Natural killer cell (primary cell): ENCODE data around the gene PDE6G. TPM values are rescaled to one million over a fixed set of nuclear protein-coding genes. Genes with fewer than 3 reads are reported as not detected.

ENCODE experiments used
- ATAC-seq, 3 donors: fragments of 150-1000 bp in 2 of 3; fragments of 200-7000 bp in 1 of 3; cut with Tn5 transposase; 1 replicate in 1 of 3; 2 replicates in 2 of 3; pipeline ENCODE4 v1.10.0; 2021; ENCODE audit warnings: mild to moderate bottlenecking in 2 of 3, moderate library complexity in 2 of 3
- DNase-seq, 2 donors: peaks; one replicate each; pipeline versions ENCODE4 v3.0.0 to v3.0.0-alpha.2; 2013 to 2021; ENCODE audit warnings: mixed read lengths in 1 of 2
- H3K27ac ChIP-seq: one replicate; pipeline ENCODE4 v1.5.1; 2013; ENCODE audit warnings: mild to moderate bottlenecking, low read length
- H3K27me3 ChIP-seq: one replicate; pipeline ENCODE4 v1.6.1; 2013; ENCODE audit warnings: low read length; ENCODE audit not compliant: control insufficient read depth, insufficient read depth
- H3K36me3 ChIP-seq: one replicate; pipeline ENCODE4 v1.6.1; 2013; ENCODE audit warnings: low read length; ENCODE audit not compliant: control insufficient read depth, insufficient read depth
- H3K4me1 ChIP-seq: one replicate; pipeline ENCODE4 v1.6.1; 2013; ENCODE audit warnings: low read length; ENCODE audit not compliant: control insufficient read depth, insufficient read depth
- H3K4me3 ChIP-seq: one replicate; pipeline ENCODE4 v1.5.1; 2013; ENCODE audit warnings: low read length
- H3K9me3 ChIP-seq: one replicate; pipeline ENCODE4 v1.6.1; 2013; ENCODE audit warnings: low read length; ENCODE audit not compliant: control insufficient read depth, insufficient read depth
- H3K27ac Mint-ChIP-seq, 2 donors: one replicate each; pipeline ENCODE4 v1.8.0; 2022; ENCODE audit warnings: mild to moderate bottlenecking in 2 of 2, mixed read lengths in 2 of 2, moderate library complexity in 1 of 2
- H3K27me3 Mint-ChIP-seq, 2 donors: one replicate each; pipeline ENCODE4 v1.8.0; 2022; ENCODE audit warnings: low read depth in 2 of 2, mixed read lengths in 2 of 2
- H3K36me3 Mint-ChIP-seq: one replicate; pipeline ENCODE4 v1.8.0; 2022; ENCODE audit warnings: mixed read lengths
- H3K4me1 Mint-ChIP-seq, 2 donors: one replicate each; pipeline ENCODE4 v1.8.0; 2022; ENCODE audit warnings: mixed read lengths in 2 of 2
- H3K4me3 Mint-ChIP-seq: one replicate; pipeline ENCODE4 v1.8.0; 2022; ENCODE audit warnings: mild to moderate bottlenecking, moderate library complexity, mixed read lengths
- H3K9me3 Mint-ChIP-seq, 2 donors: one replicate each; pipeline ENCODE4 v1.8.0; 2022; ENCODE audit warnings: mixed read lengths in 2 of 2
- WGBS: methylation state at CpG from one replicate; pipeline ENCODE4 v1.1.7; 2013; ENCODE audit warnings: missing lambda C conversion rate; ENCODE audit not compliant: insufficient coverage; 5-methylcytosine and 5-hydroxymethylcytosine counted together
- intact Hi-C: fragments of 100-400 bp; cut with micrococcal nuclease; formaldehyde crosslinking; loops from one replicate; pipeline ENCODE4 v1.14.2; 2022
- total RNA-seq, 4 donors: library from RNA; stranded (reverse); fragments of 120-200 nt in 1 of 4; gene quantifications; one replicate each; pipeline versions ENCODE4 v1.2.3 to v1.2.4, GENCODE V29; 2013 to 2022
- TF ChIP-seq, protein P1 (sequence below): fragments of 200-600 bp; IDR thresholded peaks from one replicate; pipeline ENCODE4 v1.8.0; 2022; ENCODE audit warnings: antibody characterized with exemption

The PDE6G gene
- total RNA-seq, 3 donors from 2014 or later (not counting 1 experiment from before 2014, with no cell fraction given) = 21.9 to 42.8 (median 26.6) TPM

DNA sequence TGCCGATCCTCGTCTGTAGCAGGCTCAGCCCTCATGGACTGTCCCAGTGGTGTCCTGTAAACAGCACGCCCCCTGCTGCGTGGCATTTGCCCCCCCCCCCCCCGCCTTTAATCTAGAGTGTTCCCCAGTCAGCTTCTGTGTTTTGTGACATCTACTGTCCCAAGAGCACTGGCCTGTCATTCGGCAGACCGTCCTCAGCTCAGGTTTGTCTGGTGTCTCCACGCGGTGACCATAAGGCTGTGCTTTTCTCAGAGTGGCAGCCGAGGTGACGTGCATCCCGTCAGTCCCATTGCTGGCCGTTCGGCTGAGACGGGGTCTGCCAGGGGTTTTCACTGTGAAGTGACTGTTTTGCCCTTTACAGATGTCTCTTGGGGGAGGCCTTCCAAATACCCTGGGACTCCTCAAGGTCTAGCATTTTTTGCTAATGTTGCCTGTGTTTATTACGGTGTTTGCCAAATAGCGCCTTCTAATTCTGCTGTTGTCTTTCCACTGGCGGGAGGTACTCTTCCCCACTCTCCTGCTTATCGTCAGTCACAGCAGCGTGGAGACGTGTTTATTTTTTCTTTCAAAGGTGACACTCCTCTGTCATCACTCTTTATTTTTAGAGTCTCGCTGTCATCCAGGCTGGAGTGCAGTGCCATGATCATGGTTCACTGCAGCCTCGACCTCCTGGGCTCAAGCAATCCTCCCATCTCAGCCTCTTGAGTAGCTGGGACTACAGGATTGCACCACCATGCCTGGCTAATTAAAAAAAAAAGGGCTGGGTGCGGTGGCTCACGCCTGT is 41.1 kb upstream of the PDE6G start:
- Histone ChIP-seq H3K27ac (no peak overlapping the region), H3K9me3 (no peaks in the 10 kb centered on the region), H3K36me3 (peaks cover 68% of the 10 kb centered on the region), H3K27me3 (no peaks in the 10 kb centered on the region), H3K4me3 (no peak overlapping the region), H3K4me1 (peaks cover 19% of the 10 kb centered on the region)
- TF ChIP-seq, protein P1, sequence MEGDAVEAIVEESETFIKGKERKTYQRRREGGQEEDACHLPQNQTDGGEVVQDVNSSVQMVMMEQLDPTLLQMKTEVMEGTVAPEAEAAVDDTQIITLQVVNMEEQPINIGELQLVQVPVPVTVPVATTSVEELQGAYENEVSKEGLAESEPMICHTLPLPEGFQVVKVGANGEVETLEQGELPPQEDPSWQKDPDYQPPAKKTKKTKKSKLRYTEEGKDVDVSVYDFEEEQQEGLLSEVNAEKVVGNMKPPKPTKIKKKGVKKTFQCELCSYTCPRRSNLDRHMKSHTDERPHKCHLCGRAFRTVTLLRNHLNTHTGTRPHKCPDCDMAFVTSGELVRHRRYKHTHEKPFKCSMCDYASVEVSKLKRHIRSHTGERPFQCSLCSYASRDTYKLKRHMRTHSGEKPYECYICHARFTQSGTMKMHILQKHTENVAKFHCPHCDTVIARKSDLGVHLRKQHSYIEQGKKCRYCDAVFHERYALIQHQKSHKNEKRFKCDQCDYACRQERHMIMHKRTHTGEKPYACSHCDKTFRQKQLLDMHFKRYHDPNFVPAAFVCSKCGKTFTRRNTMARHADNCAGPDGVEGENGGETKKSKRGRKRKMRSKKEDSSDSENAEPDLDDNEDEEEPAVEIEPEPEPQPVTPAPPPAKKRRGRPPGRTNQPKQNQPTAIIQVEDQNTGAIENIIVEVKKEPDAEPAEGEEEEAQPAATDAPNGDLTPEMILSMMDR = no peak
- Mint-ChIP-seq H3K4me1 (peaks cover 9 to 17% of the 10 kb centered on the region in 2 donors), H3K4me3 (no peak overlapping the region), H3K36me3 (no peaks in the 10 kb centered on the region), H3K27ac (no peak overlapping the region), H3K27me3 (no peaks in the 10 kb centered on the region), H3K9me3 (no peaks in the 10 kb centered on the region)
- no peak for DNase-seq
- WGBS = 93% methylated on average over 24 of the region's 25 CpGs
- intact Hi-C loops = no loop called here
- no peak for ATAC-seq

DNA sequence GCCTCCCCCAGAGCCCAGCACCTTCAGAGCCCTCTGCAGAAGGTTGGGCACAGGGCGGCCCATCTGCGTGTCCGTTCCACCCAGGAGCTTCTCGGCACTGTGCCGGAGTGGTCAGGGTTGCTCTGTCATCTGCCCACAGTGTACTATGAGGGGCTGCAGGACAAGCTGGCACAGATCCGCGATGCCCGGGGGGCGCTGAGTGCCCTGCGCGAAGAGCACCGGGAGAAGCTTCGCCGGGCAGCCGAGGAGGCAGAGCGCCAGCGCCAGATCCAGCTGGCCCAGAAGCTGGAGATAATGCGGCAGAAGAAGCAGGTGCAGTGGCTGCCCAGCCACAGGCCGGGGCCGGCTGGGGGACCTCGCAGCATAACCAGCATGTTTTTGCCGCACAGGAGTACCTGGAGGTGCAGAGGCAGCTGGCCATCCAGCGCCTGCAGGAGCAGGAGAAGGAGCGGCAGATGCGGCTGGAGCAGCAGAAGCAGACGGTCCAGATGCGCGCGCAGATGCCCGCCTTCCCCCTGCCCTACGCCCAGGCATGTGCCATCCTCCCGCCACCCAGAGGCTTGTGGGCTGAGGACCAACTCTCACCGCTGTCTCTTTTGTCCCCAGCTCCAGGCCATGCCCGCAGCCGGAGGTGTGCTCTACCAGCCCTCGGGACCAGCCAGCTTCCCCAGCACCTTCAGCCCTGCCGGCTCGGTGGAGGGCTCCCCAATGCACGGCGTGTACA is 40.0 kb upstream of the PDE6G start:
- intact Hi-C loops = no loop called here
- WGBS = 97% methylated on average over 40 of the region's 40 CpGs
- no peaks in the 10 kb centered on the region for H3K27me3 Mint-ChIP-seq

DNA sequence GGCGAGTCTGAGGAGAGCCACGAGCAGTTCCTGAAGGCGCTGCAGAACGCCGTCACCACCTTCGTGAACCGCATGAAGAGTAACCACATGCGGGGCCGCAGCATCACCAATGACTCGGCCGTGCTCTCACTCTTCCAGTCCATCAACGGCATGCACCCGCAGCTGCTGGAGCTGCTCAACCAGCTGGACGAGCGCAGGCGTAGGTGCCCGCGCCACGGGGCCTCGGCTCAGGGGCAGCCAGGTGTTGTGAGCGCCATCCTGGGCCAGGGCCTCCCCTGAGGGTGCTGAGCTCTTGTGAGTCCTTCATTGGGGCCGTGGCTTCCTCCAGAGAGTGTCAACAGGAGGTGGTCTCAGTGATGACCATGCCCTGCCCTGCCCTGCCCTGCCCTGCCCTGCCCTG is 39.5 kb upstream of the PDE6G start:
- Mint-ChIP-seq H3K9me3 (no peaks in the 10 kb centered on the region), H3K27me3 (no peaks in the 10 kb centered on the region), H3K27ac (no peak overlapping the region), H3K4me1 (peaks cover 0 to 1% of the 10 kb centered on the region in 2 donors), H3K36me3 (no peaks in the 10 kb centered on the region), H3K4me3 (no peak overlapping the region)
- no peak for ATAC-seq
- no peak overlapping the region for H3K4me3 ChIP-seq
- no peak for DNase-seq
- TF ChIP-seq, protein P1 = no peak
- no peaks in the 10 kb centered on the region for H3K27me3 ChIP-seq
- peaks cover 77% of the 10 kb centered on the region for H3K36me3 ChIP-seq
- H3K9me3 ChIP-seq = no peaks in the 10 kb centered on the region
- intact Hi-C loops = no loop called here
- 95% methylated on average over 22 of the region's 22 CpGs for WGBS
- no peak overlapping the region for H3K27ac ChIP-seq
- peaks cover 3% of the 10 kb centered on the region for H3K4me1 ChIP-seq

More for the DNA sequence above, 40.0 kb upstream of the PDE6G start:
- H3K27ac Mint-ChIP-seq = no peak overlapping the region
- H3K4me1 ChIP-seq = peaks cover 9% of the 10 kb centered on the region
- no peaks in the 10 kb centered on the region for H3K27me3 ChIP-seq
- no peak overlapping the region for H3K4me3 Mint-ChIP-seq
- no peak overlapping the region for H3K27ac ChIP-seq
- TF ChIP-seq, protein P1 = no peak
- H3K36me3 Mint-ChIP-seq = no peaks in the 10 kb centered on the region
- ATAC-seq = peak in 1 of 3 donors; percentile 5
- no peaks in the 10 kb centered on the region for H3K9me3 Mint-ChIP-seq
- no peaks in the 10 kb centered on the region for H3K9me3 ChIP-seq
- H3K4me3 ChIP-seq = no peak overlapping the region
- peaks cover under 1 to 7% of the 10 kb centered on the region in 2 donors for H3K4me1 Mint-ChIP-seq
- DNase-seq = no peak
- H3K36me3 ChIP-seq = peaks cover 76% of the 10 kb centered on the region
